Mammary epithelial cell (primary cell): ENCODE data around the gene GUCD1.

Experiments used
- CTCF ChIP-seq, 2 donors: IDR thresholded peaks in 1 of 2; conservative IDR thresholded peaks in 1 of 2; 2 replicates each; pipeline ENCODE4 v1.5.1; 2011 to 2012; ENCODE audit warnings: inconsistent platforms in 2 of 2, low read length in 2 of 2, mild to moderate bottlenecking in 2 of 2, control low read depth in 1 of 2, low read depth in 1 of 2; ENCODE audit not compliant: insufficient read depth in 1 of 2; ENCODE audit errors: extremely low read depth in 1 of 2
- EZH2 ChIP-seq: IDR thresholded peaks from 2 replicates; pipeline ENCODE4 v1.6.1; 2012; ENCODE audit warnings: low read length, inconsistent platforms, borderline replicate concordance

DNA sequence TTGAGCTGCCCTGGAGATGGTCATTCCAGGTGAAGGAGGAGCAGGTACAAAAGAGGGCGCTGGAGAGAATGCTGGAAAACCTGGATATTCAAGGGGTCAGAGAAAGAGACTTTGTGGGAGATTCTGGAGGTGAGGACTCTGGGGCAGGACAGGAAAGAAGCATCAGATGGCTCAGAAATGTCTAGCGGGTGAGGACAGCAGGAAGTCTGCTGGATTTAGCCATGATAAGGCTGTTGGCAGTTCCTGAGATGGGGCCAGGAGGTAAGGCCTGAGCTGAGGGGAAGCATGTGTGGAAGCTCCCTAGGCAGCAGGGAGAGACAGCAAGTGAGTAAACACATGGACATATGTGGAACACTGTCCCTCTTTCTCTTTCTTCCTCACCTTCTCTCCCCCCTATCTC is 58.3 kb downstream of the GUCD1 start:
- TF ChIP-seq CTCF (conservative IDR thresholded peaks at IDR 0.05 in 1 of 2, IDR thresholded peaks at IDR 0.05 in 1 of 2; ENCODE audit: extremely low read depth in 1 of 2, insufficient read depth in 1 of 2, low read depth in 1 of 2, low read length in 2 of 2) (no peak), EZH2 (no peak)
